Hematopoietic multipotent progenitor cell treated with erythropoietin and hydrocortisone succinate and interleukin-3 and kit ligand, for 6 days (in vitro differentiated cells): Measurements from ENCODE around the gene APOE.
A peak's percentile ranks its signal among the peaks of the same experiment; 100 is the strongest.
"Not testable (repeated sequence)": the region's sequence is repeated elsewhere in the genome, so short reads cannot be mapped to it uniquely, and the experiment has no call there.

Experiments used
- DNase-seq: peaks from one replicate; pipeline ENCODE4 v3.0.0-alpha.2; 2015

APOE gene

GRCh38 chr19:44886141-44886540, 19.5 kb upstream of the APOE start:
- DNase-seq, result no peak

GRCh38 chr19:44887648-44888047, 17.9 kb upstream of the APOE start:
- DNase-seq, result no peak

GRCh38 chr19:44888335-44888734, 17.3 kb upstream of the APOE start:
- not testable (repeated sequence) for DNase-seq

- no peak for DNase-seq
Observed at GRCh38 chr19:44889830-44890365, 15.7 kb upstream of the APOE start.

GRCh38 chr19:44890366-44891015, 15.1 kb upstream of the APOE start:
- DNase-seq, result peak; percentile 100

- peak; percentile 100 for DNase-seq
Observed at GRCh38 chr19:44891016-44891882, 14.3 kb upstream of the APOE start, which contains the start of gene TOMM40. Gene TOMM40, plus strand, starts transcription at chr19:44891254. Its CDS starts 162 bp downstream, at chr19:44891416.

GRCh38 chr19:44892932-44893331, 12.7 kb upstream of the APOE start:
- DNase-seq, result no peak

- DNase-seq, result no peak
Observed at GRCh38 chr19:44893332-44894051, 12.1 kb upstream of the APOE start.

GRCh38 chr19:44894052-44894400, 11.6 kb upstream of the APOE start:
- DNase-seq, result no peak

- no peak for DNase-seq
Observed at GRCh38 chr19:44894946-44895345, 10.7 kb upstream of the APOE start.

- DNase-seq, result no peak
Observed at GRCh38 chr19:44897835-44898234, 7.8 kb upstream of the APOE start.

- DNase-seq, result no peak
Observed at GRCh38 chr19:44900328-44901244, 5.0 kb upstream of the APOE start.

- DNase-seq, result no peak
Observed at GRCh38 chr19:44903216-44903601, 2.4 kb upstream of the APOE start.

- peak; percentile 71 for DNase-seq
Observed at GRCh38 chr19:44903602-44904425, 1.8 kb upstream of the APOE start.

- DNase-seq, result no peak
Observed at GRCh38 chr19:44904426-44904994, 1.1 kb upstream of the APOE start.

GRCh38 chr19:44907613-44908012, 2.0 kb downstream of the APOE start:
- DNase-seq, result no peak

GRCh38 chr19:44908074-44908835, 2.7 kb downstream of the APOE start:
- DNase-seq, result no peak

GRCh38 chr19:44908836-44909261, 3.3 kb downstream of the APOE start:
- DNase-seq, result no peak

- DNase-seq, result peak; percentile 74
Observed at GRCh38 chr19:44909775-44910174, 4.2 kb downstream of the APOE start.

- DNase-seq, result not testable (repeated sequence)
Observed at GRCh38 chr19:44911896-44912295, 6.3 kb downstream of the APOE start.
